GM23338 (cell line): Measurements from ENCODE around the gene NCAPD2. TPM values are rescaled to one million over a fixed set of nuclear protein-coding genes. Genes with fewer than 3 reads are reported as not detected.

ENCODE experiments used
- ATAC-seq: fragments of 200-7000 bp; cut with Tn5 transposase; 3 replicates; pipeline ENCODE4 v1.9.1; 2020
- DNase-seq: peaks from one replicate; pipeline ENCODE4 v3.0.0-alpha.2; 2015; ENCODE audit warnings: low spot score
- H2AFZ ChIP-seq: fragments of 200-600 bp; sonication (generic); 2 replicates; pipeline ENCODE4 v1.8.0; 2016; ENCODE audit warnings: antibody characterized with exemption, mild to moderate bottlenecking, moderate library complexity
- H3F3A ChIP-seq: fragments of 200-600 bp; sonication (generic); replicated peaks from 2 replicates; pipeline ENCODE4 v1.8.0; 2017; ENCODE audit warnings: antibody characterized with exemption, mixed run types, low read depth
- H3K27ac ChIP-seq: fragments of 200-600 bp; sonication (generic); 2 replicates; pipeline ENCODE4 v1.6.1; 2016; ENCODE audit warnings: low read depth
- H3K27me3 ChIP-seq: fragments of 200-600 bp; sonication (generic); 2 replicates; pipeline ENCODE4 v1.8.0; 2016; ENCODE audit warnings: mild to moderate bottlenecking, mixed run types, moderate library complexity; ENCODE audit not compliant: insufficient read depth
- H3K36me3 ChIP-seq: fragments of 200-600 bp; sonication (generic); 2 replicates; pipeline ENCODE4 v1.8.0; 2016; ENCODE audit warnings: mild to moderate bottlenecking; ENCODE audit not compliant: insufficient read depth
- H3K4me1 ChIP-seq: fragments of 200-600 bp; sonication (generic); 2 replicates; pipeline ENCODE4 v1.8.0; 2016; ENCODE audit warnings: mild to moderate bottlenecking, moderate library complexity; ENCODE audit not compliant: insufficient read depth
- H3K4me2 ChIP-seq: fragments of 200-600 bp; sonication (generic); 2 replicates; pipeline ENCODE4 v1.7.1; 2017; ENCODE audit warnings: mixed run types
- H3K4me3 ChIP-seq: fragments of 200-600 bp; sonication (generic); 2 replicates; pipeline ENCODE4 v1.6.1; 2016; ENCODE audit warnings: mixed run types
- H3K79me2 ChIP-seq: fragments of 200-600 bp; sonication (generic); replicated peaks from 2 replicates; pipeline ENCODE4 v1.8.0; 2017; ENCODE audit warnings: mild to moderate bottlenecking; ENCODE audit not compliant: insufficient read depth
- H3K9me2 ChIP-seq: fragments of 200-600 bp; sonication (generic); 2 replicates; pipeline ENCODE4 v1.8.0; 2017; ENCODE audit not compliant: insufficient read depth
- H4K20me1 ChIP-seq: fragments of 200-600 bp; sonication (generic); replicated peaks from 2 replicates; pipeline ENCODE4 v1.8.0; 2017; ENCODE audit warnings: mild to moderate bottlenecking; ENCODE audit not compliant: insufficient read depth
- H3K27ac Mint-ChIP-seq: 2 replicates; pipeline ENCODE4 v1.8.0; 2020; ENCODE audit warnings: inconsistent platforms, mild to moderate bottlenecking, moderate library complexity, mixed read lengths
- H3K27me3 Mint-ChIP-seq: 3 replicates; pipeline ENCODE4 v1.8.0; 2022; ENCODE audit warnings: low read depth, mild to moderate bottlenecking, moderate library complexity, mixed read lengths, inconsistent platforms; ENCODE audit not compliant: insufficient read depth, poor library complexity
- H3K36me3 Mint-ChIP-seq: 3 replicates; pipeline ENCODE4 v1.8.0; 2021; ENCODE audit warnings: low read depth, mild to moderate bottlenecking, inconsistent platforms, moderate library complexity, mixed read lengths
- H3K4me1 Mint-ChIP-seq: 3 replicates; pipeline ENCODE4 v1.8.0; 2020; ENCODE audit warnings: mild to moderate bottlenecking, inconsistent platforms, mixed read lengths
- H3K4me3 Mint-ChIP-seq: 3 replicates; pipeline ENCODE4 v1.8.0; 2021; ENCODE audit warnings: moderate library complexity, mild to moderate bottlenecking, inconsistent platforms, mixed read lengths
- H3K9me3 Mint-ChIP-seq: 3 replicates; pipeline ENCODE4 v1.8.0; 2020; ENCODE audit warnings: moderate library complexity, mild to moderate bottlenecking, inconsistent platforms, mixed read lengths
- CTCF ChIP-seq, 2 experiments: fragments of 200-600 bp in 1 of 2; sonication (generic) in 1 of 2; conservative IDR thresholded peaks; 2 replicates each; pipeline versions ENCODE4 v1.5.1 to v1.6.1; 2016 to 2017; ENCODE audit warnings: antibody characterized with exemption in 2 of 2, low read depth in 2 of 2, mild to moderate bottlenecking in 2 of 2, moderate library complexity in 1 of 2
- EZH2 ChIP-seq: fragments of 200-600 bp; sonication (generic); IDR thresholded peaks from one replicate; pipeline ENCODE4 v1.8.0; 2017; ENCODE audit warnings: antibody characterized with exemption, mild to moderate bottlenecking, low read depth; ENCODE audit not compliant: unreplicated experiment
- JUNB ChIP-seq: IDR thresholded peaks from one replicate; pipeline ENCODE4 v1.6.1; 2016; ENCODE audit warnings: antibody characterized with exemption; ENCODE audit not compliant: unreplicated experiment
- NANOG ChIP-seq: IDR thresholded peaks from 2 replicates; pipeline ENCODE4 v1.6.1; 2016; ENCODE audit warnings: antibody characterized with exemption, borderline replicate concordance
- POLR2AphosphoS5 ChIP-seq: IDR thresholded peaks from 2 replicates; pipeline ENCODE4 v1.6.1; 2016; ENCODE audit warnings: antibody characterized with exemption, low read depth
- STAT1 ChIP-seq: IDR thresholded peaks from one replicate; pipeline ENCODE4 v1.6.1; 2016; ENCODE audit warnings: antibody characterized with exemption; ENCODE audit not compliant: unreplicated experiment
- ZNF331 ChIP-seq: fragments of 250-450 bp; sonication (Bioruptor Pico); IDR thresholded peaks from 2 replicates; pipeline ENCODE4 v1.5.0; 2020; ENCODE audit warnings: low read depth, mild to moderate bottlenecking, moderate library complexity
- polyA plus RNA-seq: library from polyadenylated mRNA; unstranded; fragments of >200 nt; fragmentation: Nextera tagmentation; extraction: Ambion mirVana; gene quantifications from 2 replicates; pipeline ENCODE4 v1.2.1, GENCODE V29; 2016
- total RNA-seq: library from RNA; depleted of rRNA; stranded (reverse); fragments of >200 nt; shearing (Covaris generic); gene quantifications from 2 replicates; pipeline ENCODE4 v1.2.3, GENCODE V29; 2014
- TF ChIP-seq, protein P1 (sequence below): fragments of 250-450 bp; sonication (Bioruptor Pico); IDR thresholded peaks from 2 replicates; pipeline ENCODE4 v1.5.0; 2020; ENCODE audit warnings: mild to moderate bottlenecking, moderate library complexity

Gene NCAPD2
- total and polyA plus RNA-seq, 2 experiments from 2014 or later = 34.2 to 217 TPM

GRCh38 chr12:6494258-6494743, 399 bp downstream of the NCAPD2 start:
- no peaks in the 10 kb centered on the region for H3K9me3 Mint-ChIP-seq
- H3K27me3 Mint-ChIP-seq = peaks cover 4% of the 10 kb centered on the region
- no peaks in the 10 kb centered on the region for H3K27me3 ChIP-seq
- peaks cover 14% of the 10 kb centered on the region for H4K20me1 ChIP-seq
- H3K27ac ChIP-seq = peak overlapping the region; percentile 53
- H3K36me3 ChIP-seq = peaks cover 27% of the 10 kb centered on the region
- no peak overlapping the region for H2AFZ ChIP-seq
- peaks cover 60% of the 10 kb centered on the region for H3K79me2 ChIP-seq
- peaks cover 13% of the 10 kb centered on the region; the same call in 2 of the 3 replicates for H3K4me1 Mint-ChIP-seq
- peaks cover 27% of the 10 kb centered on the region for H3K4me1 ChIP-seq
- DNase-seq (peak; percentile 18), ATAC-seq (no peak)
- H3K4me2 ChIP-seq = peak overlapping the region; percentile 81
- peak overlapping the region; percentile 70 for H3K4me3 ChIP-seq
- H3K4me3 Mint-ChIP-seq = peak overlapping the region; percentile 97
- H3K27ac Mint-ChIP-seq = peak overlapping the region; percentile 97
- H3F3A ChIP-seq = peaks cover 8% of the 10 kb centered on the region; the same call in 1 of the 2 replicates
- peaks cover 54% of the 10 kb centered on the region for H3K36me3 Mint-ChIP-seq
- no peak for TF ChIP-seq JUNB
- no peak for TF ChIP-seq EZH2
- TF ChIP-seq CTCF (conservative IDR thresholded peaks at IDR 0.05; ENCODE audit: low read depth in 2 of 2) = peak in 1 of 2 experiments; percentile 33; a peak in 2 of 4 replicates
- TF ChIP-seq NANOG = no peak
- TF ChIP-seq ZNF331 (CRISPR knock-in tag) = no peak
- no peak for TF ChIP-seq STAT1
- no peak for TF ChIP-seq POLR2AphosphoS5
- TF ChIP-seq, protein P1, sequence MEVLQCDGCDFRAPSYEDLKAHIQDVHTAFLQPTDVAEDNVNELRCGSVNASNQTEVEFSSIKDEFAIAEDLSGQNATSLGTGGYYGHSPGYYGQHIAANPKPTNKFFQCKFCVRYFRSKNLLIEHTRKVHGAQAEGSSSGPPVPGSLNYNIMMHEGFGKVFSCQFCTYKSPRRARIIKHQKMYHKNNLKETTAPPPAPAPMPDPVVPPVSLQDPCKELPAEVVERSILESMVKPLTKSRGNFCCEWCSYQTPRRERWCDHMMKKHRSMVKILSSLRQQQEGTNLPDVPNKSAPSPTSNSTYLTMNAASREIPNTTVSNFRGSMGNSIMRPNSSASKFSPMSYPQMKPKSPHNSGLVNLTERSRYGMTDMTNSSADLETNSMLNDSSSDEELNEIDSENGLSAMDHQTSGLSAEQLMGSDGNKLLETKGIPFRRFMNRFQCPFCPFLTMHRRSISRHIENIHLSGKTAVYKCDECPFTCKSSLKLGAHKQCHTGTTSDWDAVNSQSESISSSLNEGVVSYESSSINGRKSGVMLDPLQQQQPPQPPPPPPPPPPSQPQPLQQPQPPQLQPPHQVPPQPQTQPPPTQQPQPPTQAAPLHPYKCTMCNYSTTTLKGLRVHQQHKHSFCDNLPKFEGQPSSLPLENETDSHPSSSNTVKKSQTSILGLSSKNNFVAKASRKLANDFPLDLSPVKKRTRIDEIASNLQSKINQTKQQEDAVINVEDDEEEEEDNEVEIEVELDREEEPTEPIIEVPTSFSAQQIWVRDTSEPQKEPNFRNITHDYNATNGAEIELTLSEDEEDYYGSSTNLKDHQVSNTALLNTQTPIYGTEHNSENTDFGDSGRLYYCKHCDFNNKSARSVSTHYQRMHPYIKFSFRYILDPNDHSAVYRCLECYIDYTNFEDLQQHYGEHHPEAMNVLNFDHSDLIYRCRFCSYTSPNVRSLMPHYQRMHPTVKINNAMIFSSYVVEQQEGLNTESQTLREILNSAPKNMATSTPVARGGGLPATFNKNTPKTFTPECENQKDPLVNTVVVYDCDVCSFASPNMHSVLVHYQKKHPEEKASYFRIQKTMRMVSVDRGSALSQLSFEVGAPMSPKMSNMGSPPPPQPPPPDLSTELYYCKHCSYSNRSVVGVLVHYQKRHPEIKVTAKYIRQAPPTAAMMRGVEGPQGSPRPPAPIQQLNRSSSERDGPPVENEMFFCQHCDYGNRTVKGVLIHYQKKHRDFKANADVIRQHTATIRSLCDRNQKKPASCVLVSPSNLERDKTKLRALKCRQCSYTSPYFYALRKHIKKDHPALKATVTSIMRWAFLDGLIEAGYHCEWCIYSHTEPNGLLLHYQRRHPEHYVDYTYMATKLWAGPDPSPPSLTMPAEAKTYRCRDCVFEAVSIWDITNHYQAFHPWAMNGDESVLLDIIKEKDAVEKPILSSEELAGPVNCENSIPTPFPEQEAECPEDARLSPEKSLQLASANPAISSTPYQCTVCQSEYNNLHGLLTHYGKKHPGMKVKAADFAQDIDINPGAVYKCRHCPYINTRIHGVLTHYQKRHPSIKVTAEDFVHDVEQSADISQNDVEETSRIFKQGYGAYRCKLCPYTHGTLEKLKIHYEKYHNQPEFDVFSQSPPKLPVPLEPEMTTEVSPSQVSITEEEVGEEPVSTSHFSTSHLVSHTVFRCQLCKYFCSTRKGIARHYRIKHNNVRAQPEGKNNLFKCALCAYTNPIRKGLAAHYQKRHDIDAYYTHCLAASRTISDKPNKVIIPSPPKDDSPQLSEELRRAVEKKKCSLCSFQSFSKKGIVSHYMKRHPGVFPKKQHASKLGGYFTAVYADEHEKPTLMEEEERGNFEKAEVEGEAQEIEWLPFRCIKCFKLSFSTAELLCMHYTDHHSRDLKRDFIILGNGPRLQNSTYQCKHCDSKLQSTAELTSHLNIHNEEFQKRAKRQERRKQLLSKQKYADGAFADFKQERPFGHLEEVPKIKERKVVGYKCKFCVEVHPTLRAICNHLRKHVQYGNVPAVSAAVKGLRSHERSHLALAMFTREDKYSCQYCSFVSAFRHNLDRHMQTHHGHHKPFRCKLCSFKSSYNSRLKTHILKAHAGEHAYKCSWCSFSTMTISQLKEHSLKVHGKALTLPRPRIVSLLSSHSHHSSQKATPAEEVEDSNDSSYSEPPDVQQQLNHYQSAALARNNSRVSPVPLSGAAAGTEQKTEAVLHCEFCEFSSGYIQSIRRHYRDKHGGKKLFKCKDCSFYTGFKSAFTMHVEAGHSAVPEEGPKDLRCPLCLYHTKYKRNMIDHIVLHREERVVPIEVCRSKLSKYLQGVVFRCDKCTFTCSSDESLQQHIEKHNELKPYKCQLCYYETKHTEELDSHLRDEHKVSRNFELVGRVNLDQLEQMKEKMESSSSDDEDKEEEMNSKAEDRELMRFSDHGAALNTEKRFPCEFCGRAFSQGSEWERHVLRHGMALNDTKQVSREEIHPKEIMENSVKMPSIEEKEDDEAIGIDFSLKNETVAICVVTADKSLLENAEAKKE (CRISPR knock-in tag) = no peak
- no peaks in the 10 kb centered on the region for H3K9me2 ChIP-seq
